Stimulated activated naive CD4-positive, alpha-beta T cell treated with Interleukin-2 at 50 U/mL for 16 hours (primary cell): Measurements from ENCODE around the gene VPS4B.

Experiments
- DNase-seq: peaks from one replicate; lab custom pipeline; 2025; lab: John Stamatoyannopoulos, UW

VPS4B gene

DNA sequence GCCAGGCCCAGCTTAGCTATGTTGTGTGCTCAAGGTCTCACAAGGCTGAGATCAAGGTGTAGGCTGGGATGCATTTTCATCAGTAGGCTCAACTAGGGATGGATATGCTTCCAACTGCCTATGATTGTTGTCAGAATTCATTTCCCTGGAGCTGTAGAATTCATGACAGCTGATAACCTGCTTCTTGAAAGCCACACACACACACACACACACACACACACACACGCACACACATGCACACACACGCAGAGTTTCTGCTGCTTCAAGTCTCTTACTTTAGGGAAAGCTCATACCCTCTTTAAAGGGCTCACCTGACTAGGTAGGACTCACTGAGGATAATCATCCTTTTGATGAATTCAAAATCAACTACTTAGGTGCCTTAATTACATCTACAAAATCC is 8.2 kb upstream of the VPS4B start:
- no peak for DNase-seq

DNA sequence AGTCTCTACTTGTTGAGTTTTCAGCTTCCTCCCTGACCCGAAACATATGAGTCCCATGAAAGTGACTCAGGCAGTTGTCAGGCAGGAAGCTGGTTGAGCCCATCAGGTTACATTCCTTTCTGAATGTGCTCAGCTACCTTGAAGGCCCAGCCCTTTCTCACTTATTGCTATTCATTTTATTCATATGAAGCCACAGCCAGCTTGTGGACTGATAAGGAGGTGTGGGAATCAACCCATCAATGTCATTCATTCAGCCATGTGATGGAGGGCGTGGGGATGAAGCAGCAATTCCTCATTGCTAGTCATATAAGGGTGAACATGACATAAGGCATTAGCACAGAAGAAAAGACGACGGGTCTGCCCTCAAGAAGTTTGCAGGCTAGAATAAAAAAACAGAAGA is 5.3 kb upstream of the VPS4B start:
- DNase-seq, result no peak

DNA sequence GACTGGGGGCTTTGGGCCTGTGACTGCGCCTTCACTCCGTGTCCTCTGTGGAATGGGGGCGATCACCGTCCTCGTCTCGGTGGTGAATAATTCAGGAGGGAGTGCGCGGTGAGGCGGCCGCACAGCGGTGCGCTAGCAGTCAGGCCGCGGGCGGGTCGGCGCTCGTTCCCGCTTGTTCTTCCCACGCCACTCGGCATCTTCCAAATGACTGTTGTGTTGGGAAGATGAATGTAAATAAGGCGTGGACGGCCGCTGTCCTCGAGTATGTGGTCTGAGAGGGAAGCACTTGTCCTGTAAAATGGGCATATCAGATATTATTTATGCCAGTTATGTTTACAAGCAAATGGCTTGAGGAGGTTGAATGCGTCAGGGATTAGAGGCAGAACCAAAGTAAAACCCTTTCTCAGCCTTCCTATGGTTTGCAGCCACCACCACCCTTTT is 608 bp upstream of the VPS4B start:
- DNase-seq, result peak; percentile 68

DNA sequence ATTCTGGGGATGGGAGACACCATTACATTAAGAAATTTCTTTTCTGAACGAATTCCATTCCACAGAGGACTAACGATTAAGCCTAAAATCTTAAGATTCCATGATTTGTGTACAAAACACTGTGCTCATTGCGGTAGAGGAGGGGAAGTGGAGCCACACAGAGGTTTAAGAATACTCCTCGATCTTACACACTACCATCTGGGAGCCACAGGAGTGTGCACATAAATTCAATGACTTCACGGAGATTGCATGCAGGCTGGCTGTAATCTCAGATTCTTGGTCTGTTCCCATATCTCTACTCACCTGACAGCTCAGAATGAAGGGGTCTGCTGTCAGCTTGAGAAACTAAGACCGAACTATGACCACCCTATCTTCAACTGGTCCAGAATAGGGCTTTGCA is 762 bp downstream of the VPS4B start:
- no peak for DNase-seq

DNA sequence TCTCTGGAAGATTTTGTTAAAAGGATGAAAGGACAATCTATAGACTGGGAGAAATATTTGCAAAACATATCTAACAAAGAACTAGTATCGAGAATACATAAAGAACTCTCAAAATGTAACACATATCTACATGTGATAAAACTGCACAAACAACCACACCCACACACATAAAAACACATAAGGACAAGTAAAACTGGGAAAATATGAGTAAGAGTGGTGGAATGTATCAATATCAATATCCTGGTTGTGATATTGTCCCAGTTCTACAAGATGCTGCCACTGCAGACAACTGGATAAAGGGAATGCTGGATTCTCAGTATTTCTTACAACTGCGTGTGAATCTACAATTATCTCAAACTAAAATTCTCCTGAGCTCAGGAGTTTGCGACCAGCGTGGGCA is 9.3 kb downstream of the VPS4B start:
- no peak for DNase-seq

DNA sequence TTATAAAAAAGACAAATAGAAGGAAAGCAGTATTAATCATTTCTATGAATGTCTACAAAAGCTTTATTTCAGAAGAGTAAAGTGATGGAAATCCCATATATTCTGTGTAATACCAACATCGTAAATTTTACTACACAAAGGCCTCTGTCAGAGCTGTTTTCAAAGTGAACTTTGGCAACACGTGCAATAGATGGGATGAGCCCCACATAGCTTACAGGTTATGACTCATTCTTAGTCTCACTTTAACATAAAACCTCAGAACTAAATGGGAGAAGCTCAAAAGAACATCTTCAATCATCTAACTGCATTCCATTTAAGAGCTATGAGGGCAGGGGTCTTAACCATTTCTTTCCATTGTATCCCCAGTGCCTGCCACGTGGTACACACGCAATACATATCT is 11.5 kb downstream of the VPS4B start:
- no peak for DNase-seq

DNA sequence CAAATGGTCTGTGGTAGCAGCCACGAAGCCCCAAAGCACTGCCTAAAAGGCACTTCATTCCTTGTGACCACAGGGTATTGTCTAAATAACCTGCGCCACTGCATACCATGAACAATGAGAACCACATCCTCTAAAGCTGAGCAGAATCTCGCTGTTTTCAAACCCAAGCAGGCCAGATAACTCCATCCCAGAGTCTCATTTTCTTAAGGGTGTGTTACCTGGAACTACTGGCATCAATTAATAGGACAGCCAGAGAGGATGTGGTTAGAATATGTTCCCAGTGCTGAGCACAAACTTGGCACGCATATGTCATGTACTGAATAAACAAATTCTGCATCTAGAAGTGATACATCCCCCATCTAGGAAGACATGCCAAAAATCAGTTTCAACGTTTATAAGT is 13.0 kb downstream of the VPS4B start:
- DNase-seq, result no peak

DNA sequence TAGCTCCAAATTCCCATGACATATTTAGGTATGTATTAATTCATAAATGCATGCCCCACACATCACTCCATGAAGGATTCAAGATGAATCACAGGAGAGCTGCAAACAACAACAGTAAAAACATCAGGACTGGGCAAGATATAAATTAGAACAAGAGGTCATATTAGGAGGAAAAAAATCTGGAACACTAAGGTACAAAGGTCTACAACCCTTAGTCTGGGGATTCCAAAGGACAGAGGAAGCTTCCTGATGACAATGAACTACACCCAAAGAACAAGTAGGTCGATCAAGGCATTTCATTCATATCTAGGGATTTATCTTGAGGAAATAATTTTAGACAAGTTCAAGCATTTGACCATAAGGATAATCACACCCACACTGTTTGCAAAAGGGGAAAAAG is 14.5 kb downstream of the VPS4B start:
- DNase-seq, result no peak

DNA sequence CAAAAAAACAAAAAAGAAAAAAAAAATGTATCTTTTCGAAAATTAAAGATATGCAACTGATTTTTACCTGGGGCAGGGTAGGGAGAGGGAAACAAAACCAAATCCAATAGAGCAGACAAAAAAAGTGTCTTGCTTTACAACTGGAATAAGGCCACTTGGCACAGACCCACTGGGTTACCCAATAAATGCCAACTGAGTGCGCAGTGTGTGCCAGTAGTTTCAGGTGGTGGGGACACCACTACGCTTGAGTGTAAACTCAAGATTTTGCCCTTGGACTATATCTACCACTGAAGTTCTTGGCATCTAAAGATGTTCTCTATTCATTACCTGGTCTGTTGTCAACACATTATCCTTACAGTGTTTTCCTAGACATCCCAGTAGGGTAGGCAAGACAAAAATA is 16.3 kb downstream of the VPS4B start:
- DNase-seq, result no peak

DNA sequence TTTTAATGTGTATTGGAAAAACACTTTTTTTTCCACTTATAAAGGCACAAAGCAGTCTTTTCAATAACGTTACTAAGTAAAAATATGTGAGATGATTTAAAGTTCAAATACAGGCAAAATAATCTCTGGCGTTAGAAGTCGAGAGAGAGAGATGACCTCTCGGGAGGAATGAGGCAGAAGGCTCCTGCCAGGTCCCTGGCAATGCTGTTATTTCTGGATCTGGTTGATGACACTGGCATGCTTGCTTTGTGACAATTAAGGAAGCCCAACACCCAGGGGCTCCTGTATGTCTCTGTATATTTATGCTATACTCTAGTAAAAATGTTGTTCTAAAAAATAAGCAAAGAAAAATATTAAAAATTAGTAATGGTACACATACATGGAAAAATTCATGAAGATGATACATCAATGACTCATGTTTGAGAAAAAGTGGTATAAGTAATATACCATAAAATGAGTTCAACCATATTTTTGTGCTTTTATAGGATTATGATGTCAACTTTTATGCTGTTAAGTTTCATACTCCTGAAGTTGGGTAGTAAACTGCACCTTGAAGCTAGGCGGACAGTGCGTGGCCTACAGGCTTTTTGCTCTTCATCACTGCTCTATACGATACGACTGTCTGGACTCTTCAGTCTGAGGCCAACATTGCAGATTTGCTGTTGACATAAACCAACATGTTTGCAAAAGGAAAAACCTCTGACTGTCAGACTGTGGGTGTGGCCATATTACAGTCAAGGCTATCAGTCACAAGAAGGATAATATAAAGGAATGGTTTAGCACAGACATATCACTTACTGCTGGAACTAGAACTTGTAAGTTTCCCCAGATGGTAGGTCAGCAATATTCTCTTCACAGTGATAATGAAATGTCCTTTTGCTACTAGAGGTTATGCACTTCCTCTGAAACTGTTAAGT is 19.8 kb downstream of the VPS4B start:
- DNase-seq, result no peak

DNA sequence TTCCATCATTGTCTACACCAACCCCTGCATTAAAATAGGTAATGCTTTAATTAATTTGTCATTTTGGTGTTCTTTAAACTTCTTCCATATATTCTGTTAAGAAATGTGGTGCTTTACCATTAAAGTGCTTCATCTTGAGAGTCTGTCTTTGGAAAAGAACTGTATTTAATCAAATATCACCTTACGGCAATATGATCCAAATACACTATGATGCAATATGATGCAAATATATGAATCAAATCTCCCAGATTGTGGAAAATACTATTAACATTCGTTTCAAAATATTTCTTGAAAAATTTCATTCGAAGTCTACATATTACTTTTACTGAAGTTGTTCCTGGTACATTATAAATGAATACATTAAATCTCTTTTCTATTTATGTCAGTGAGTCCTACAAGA is 23.0 kb downstream of the VPS4B start:
- DNase-seq, result no peak

DNA sequence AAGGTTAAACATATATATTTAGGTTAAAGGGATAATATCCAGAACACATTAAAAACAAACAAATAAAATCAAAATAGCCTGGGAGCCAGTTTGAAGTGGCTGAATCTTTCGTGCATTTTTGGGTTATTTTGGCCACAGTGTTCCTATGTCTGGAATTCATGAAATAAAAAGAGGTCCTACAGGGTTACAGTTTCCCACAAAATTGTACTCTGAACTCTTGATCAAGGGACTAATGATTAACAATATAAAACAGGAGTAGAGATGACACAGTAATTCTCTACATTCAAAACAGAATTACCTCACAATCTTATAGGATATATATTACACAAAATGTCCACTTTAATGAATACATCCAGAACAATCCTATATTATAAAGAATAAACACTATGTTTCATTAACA is 24.9 kb downstream of the VPS4B start:
- no peak for DNase-seq

DNA sequence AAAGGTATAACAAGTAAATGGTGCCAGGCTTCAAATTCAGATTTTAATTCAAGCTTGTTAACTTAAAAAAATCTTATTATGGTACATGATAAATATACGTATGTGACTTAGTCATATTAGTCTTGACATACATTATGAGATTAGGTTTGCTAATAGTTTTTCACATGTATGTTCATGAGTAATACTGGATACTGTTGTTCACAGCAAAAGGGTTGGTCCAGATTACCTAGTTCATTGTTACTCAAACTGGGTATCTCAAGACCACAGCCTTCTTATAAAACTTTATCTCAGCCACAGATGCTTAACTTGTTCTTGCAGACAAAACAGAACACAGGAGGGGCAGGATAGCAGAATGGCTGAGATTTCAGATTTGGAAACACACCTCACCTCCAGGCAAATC is 26.8 kb downstream of the VPS4B start:
- no peak for DNase-seq

DNA sequence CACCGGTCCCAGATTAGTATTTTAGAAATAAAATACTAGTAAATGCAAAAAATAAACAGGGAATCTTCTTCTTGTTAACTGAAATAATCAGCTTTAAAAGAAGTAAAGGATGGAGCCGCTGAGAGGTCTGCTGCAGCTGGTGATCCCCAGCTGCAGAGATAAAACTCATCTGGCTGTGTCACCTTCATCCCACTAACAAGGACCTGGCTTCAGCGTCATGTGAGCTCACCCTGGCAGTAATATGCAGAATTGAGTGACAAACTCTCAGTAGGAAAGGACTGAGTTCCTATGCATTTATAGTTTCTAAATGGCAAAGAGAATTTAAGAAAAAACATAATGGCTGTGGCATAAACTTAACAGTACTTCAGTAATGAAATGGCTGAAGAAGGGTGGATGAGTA is 27.3 kb downstream of the VPS4B start:
- DNase-seq, result no peak

DNA sequence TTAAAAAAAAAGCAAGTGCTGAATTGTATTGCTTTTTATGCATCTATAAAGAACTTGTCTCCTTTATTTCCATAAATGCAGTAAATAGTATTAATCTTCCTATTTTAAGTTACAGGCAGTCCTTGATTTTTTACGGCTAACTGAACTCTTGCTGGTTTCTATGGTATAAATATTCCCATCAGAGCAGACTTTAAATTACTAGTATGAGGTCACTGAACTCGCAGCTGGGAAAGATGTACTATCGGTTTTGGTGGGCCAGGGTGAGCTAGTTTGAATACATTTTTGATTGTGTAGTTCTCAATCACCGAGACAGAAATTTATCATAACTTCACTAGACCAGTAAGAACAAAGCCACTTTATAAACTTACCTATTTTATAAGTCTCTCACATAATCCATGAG is 34.4 kb downstream of the VPS4B start:
- DNase-seq, result no peak

DNA sequence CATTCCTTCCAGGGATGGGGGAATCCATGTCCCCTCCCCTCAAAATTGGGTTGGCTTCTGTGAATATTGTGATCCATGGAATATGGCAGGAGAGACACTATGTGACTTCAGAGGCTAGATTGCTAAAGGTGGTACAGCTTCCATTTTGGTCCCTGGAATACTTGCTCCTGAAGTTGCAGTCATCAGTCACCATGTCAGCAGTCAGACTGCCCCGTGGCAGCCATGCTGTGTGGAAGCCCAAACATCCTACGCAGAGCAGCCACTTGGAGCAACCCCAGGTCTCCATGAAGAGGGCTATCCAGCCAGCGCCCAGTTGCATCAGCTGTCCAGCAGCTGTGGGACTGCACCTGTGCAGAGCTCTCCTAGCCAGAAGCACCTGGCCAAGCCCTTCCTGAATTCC is 39.4 kb downstream of the VPS4B start:
- no peak for DNase-seq

DNA sequence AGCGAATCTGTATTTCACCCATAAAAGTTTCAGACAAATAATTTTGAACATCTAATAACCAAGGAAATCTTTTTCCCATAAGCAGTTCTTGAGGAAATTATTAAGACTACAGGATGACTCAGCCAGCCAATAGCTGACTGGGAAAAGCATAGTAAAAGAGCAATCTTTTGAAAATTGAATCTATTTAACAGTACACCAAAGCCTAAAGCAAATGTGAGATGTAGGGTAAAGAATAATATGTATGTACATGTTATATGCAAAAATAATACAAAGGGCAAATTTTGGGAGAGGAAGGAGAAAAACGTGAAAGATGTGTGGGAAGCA is 42.7 kb downstream of the VPS4B start:
- DNase-seq, result no peak

DNA sequence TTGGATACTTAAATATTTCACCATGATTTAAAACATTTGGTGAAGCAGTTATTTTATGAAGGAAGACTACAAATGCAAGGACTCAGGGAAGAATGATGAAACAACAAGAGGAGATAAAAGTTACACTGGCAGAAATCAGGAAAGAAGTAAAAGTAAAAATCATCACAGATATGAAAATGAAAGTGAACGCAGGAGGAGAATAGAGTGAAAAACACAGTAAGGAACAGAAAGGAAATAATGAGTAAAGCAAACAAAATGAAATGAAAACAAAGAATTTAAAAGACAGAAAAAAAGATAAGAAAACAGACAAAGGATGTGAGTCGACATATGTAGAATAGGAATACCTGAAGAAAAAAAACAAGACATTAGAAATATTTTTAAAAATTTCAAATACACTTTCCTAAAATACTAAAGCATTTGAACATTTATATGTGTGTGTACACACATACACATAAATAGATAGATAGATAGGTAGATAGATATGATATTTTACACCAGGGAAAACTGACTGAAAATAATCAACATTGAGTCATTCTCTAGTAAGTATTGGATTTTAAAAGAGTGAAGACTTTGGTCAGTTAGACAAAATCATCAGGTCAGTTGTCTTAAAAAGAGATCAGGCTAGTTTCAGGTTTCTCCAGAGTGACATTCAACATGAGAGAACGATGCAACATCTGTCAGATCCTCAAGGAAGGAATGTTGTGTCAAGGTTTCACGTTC is 43.2 kb downstream of the VPS4B start:
- no peak for DNase-seq

DNA sequence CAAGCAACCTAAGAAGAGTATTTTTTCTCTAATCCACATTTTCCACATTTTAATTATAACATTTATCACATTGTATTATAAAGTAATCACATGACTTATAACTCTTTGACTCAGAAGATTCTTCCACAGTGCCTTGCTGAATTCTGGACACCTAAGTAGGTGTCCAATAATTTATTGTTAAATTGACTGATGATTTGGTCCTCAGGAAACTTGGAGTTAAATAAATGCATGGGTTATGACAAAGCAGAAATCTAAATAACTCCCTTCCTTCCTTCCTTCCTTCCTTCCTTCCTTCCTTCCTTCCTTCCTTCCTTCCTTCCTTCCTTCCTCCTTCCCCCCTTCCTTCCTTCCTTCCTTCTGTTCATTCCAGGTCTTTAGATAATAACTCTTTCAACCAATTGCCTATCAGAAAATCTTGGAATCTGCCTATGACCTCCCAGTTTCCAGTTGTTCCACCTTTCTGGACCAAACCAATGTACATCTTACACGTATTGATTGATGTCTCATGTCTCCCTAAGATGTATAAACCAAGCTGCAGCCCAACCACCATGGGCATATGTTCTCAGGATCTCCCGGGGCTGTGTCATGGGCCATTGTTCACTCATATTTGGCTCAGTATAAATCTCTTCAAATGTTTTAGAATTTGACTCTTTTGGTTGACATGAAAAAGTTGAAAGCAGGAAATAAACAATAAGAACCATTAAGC is 44.8 kb downstream of the VPS4B start:
- DNase-seq, result no peak

DNA sequence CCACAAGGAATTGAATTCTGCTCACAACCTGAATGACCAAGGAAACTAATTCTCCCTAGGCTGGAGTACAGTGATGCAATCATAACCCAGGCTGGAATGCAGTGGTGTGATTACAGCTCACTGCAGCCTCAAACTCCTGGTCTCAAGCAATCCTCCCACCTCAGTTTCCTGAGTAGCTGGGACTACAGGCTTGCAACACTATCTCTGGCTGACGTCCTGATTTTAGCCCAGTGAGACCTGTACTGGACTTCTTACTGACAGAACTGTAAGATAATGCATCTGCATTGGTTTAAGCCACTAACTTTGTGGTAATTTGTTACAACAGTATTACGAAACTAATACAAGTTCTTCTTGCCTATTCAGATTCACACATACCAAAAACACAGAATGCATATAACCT is 45.7 kb downstream of the VPS4B start:
- DNase-seq, result no peak

DNA sequence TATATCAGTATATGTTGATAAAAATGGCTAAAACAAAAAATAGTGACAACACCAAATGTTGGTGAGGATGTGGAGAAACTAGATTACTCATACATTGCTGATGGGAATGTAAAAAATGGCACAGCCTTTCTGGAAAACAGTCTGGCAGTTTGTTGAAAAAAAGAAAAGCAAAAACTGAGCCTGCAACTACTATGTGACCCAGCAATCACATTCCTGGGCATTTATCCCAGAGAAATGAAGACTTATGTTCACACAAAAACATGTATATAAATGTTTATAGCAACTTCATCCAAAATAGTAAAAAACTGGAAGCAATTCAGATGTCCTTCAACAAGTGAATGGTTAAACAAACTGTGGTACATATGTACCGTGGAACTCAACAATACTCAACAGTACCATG is 47.7 kb downstream of the VPS4B start:
- DNase-seq, result no peak

DNA sequence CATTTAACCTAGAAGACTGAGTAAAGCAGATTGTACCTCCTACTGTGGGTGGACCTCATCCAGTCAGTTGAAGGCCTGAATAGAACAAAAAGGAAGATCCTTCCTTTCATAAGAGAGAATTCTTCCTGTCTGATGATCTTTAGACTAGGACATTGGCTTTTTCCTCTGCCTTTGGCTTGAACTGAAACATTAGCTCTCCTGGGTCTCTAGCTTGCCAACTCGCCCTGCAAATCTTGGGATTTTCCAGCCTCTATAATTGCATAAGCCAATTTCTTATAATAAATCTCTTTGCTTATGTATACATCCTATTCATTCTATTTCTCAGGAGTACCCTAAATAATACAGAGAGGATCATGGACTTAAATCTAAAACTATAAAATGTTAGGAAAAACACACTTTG is 49.1 kb downstream of the VPS4B start:
- no peak for DNase-seq

DNA sequence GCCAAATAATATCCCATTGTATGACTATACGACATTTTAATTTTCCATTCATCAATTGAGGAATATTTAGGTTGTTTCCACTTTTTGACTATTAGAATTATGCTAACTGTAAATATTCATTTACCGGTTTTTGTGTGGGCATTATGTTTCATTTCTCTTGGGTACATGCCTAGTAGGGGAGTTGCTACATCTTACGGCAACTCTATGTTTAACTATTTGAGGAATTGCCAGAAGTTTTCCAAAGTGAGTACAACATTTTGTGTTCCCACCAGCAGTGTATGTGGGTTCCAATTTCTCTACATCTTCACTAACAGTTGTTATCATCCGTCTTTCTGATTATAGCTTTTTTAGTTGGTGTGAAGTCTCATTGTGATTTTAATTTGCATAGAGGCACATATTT is 53.7 kb downstream of the VPS4B start:
- DNase-seq, result no peak
